Prostate gland (tissue), 2 donors: Measurements from ENCODE around the gene NR6A1. TPM values are rescaled to one million over a fixed set of nuclear protein-coding genes. Genes with fewer than 3 reads are reported as not detected.

Experiments
- DNase-seq: peaks from one replicate; pipeline ENCODE4 v3.0.0-alpha.2; 2019; ENCODE audit warnings: low spot score
- H3K27ac ChIP-seq, 2 donors: fragments of 200-600 bp; sonication (generic); 2 replicates each; pipeline ENCODE4 v1.5.1; 2017 to 2019
- H3K27me3 ChIP-seq: fragments of 200-600 bp; sonication (generic); replicated peaks from 2 replicates; pipeline ENCODE4 v1.5.1; 2019; ENCODE audit not compliant: insufficient read depth
- H3K36me3 ChIP-seq, 2 donors: fragments of 200-600 bp; sonication (generic); 1 replicate in 1 of 2; 2 replicates in 1 of 2; pipeline versions ENCODE4 v1.5.1 to v1.8.1; 2017 to 2019
- H3K4me1 ChIP-seq: fragments of 200-600 bp; sonication (generic); replicated peaks from 2 replicates; pipeline ENCODE4 v1.5.1; 2019
- H3K4me3 ChIP-seq, 2 donors: fragments of 200-600 bp; sonication (generic); 2 replicates each; pipeline ENCODE4 v1.5.1; 2017 to 2019
- H3K9me3 ChIP-seq: fragments of 200-600 bp; sonication (generic); 2 replicates; pipeline ENCODE4 v1.5.1; 2017
- POLR2A ChIP-seq: fragments of 450-650 bp; IDR thresholded peaks from one replicate; pipeline ENCODE4 v1.6.1; 2016; ENCODE audit warnings: antibody characterized with exemption, mild to moderate bottlenecking
- POLR2AphosphoS5 ChIP-seq: sonication (generic); formaldehyde crosslinking; IDR thresholded peaks from one replicate; pipeline ENCODE4 v1.6.1; 2017; ENCODE audit warnings: antibody characterized with exemption
- WGBS: methylation state at CpG from one replicate; pipeline ENCODE4 v1.1.5; 2018; 5-methylcytosine and 5-hydroxymethylcytosine counted together
- intact Hi-C: fragments of 100-400 bp; cut with DNase I; formaldehyde crosslinking; loops from one replicate; pipeline ENCODE4 v1.14.2; 2022
- total RNA-seq, 2 donors: library from RNA; depleted of rRNA; stranded (reverse); fragments of >200 nt; gene quantifications; one replicate each; pipeline ENCODE4 v1.1.0, GENCODE V29; 2016
- TF ChIP-seq, protein P1 (sequence below), 4 experiments: fragments of 200-600 bp in 2 of 4; fragments of 450-650 bp in 2 of 4; sonication (generic) in 2 of 4; IDR thresholded peaks; 1 replicate in 3 of 4; 2 replicates in 1 of 4; pipeline ENCODE4 v1.5.1; 2016 to 2019; ENCODE audit warnings: antibody characterized with exemption in 4 of 4, mild to moderate bottlenecking in 2 of 4, moderate library complexity in 2 of 4

Gene NR6A1
- total RNA-seq, 2 donors from 2014 or later: 1.3 to 53.7 TPM

DNA sequence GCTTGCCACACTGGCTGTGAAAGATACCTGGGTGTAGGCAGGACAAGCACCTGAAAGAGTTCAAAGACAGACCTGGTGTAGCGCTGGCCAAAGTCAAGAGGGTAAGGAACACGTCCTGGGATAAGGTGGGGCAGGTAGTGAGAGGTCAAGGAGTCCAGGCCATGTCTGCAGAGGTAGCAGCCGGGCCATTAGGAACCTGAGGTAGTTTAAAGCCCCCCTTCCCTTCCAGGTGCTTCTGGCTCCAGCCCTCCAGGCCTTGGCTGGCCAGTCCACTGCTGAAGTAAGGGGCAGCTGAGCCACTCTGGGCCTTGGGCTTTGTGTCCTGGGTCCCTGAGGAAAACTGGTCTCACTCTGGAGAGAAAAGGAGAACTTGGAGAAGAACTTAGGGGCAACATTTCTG lies 250.0 kb downstream of the NR6A1 start:
- WGBS: 95% methylated on average over 3 of the region's 3 CpGs
- no peak overlapping the region for H3K4me3 ChIP-seq
- no peaks in the 10 kb centered on the region for H3K9me3 ChIP-seq
- no peaks in the 10 kb centered on the region for H3K27me3 ChIP-seq
- DNase-seq: no peak
- TF ChIP-seq POLR2AphosphoS5: no peak
- TF ChIP-seq, protein P1, sequence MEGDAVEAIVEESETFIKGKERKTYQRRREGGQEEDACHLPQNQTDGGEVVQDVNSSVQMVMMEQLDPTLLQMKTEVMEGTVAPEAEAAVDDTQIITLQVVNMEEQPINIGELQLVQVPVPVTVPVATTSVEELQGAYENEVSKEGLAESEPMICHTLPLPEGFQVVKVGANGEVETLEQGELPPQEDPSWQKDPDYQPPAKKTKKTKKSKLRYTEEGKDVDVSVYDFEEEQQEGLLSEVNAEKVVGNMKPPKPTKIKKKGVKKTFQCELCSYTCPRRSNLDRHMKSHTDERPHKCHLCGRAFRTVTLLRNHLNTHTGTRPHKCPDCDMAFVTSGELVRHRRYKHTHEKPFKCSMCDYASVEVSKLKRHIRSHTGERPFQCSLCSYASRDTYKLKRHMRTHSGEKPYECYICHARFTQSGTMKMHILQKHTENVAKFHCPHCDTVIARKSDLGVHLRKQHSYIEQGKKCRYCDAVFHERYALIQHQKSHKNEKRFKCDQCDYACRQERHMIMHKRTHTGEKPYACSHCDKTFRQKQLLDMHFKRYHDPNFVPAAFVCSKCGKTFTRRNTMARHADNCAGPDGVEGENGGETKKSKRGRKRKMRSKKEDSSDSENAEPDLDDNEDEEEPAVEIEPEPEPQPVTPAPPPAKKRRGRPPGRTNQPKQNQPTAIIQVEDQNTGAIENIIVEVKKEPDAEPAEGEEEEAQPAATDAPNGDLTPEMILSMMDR (IDR thresholded peaks at IDR 0.05): no peak
- no peak for TF ChIP-seq POLR2A
- no peaks in the 10 kb centered on the region for H3K36me3 ChIP-seq
- no peaks in the 10 kb centered on the region for H3K4me1 ChIP-seq
- no peak overlapping the region for H3K27ac ChIP-seq
- intact Hi-C loops: no loop called here

DNA sequence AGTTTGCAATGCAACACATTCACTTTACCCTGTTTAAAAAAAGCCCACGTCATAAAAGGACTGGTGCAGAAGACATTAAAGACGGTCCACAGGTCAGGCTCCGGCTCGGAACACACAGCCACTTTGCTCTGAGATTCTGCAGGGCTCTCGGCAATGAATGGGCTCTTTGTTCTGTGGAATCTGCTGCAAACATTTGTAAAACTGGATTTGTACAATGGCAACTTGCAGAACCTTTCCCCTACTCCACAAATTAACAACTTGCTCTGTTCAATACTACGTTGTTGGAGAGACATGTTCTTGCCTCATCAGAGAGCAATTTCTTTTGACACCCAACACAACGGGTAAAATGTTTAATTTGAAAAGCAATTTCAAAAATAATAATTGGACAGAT lies 250.9 kb downstream of the NR6A1 start:
- intact Hi-C loops: no loop called here
- Histone ChIP-seq H3K4me3 (no peak overlapping the region), H3K9me3 (no peaks in the 10 kb centered on the region), H3K27me3 (no peaks in the 10 kb centered on the region), H3K27ac (no peak overlapping the region), H3K36me3 (no peaks in the 10 kb centered on the region), H3K4me1 (no peaks in the 10 kb centered on the region)
- 70% methylated on average over 7 of the region's 7 CpGs for WGBS
- TF ChIP-seq POLR2A (no peak), POLR2AphosphoS5 (no peak)
- TF ChIP-seq, protein P1 (IDR thresholded peaks at IDR 0.05): no peak
- DNase-seq: no peak

DNA sequence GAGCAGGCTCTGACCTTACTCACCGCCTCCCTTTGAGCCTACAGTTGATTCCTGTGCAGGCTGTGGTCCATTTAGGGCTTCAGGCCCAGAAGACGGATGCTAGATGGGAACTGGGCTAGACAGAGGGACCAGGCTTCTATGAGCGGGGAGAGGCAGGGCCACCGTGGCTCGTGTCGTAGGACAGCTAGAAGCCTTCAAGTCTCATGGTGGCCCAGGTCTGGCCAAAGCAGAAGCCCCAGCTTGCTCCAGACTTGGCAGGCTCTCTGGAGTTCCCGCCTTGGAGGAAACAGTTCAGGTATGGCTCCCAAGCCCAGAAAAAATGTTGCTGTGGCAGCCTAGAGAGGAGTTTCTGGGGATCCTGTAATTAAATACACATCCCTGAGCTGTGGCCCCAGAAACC lies 253.0 kb downstream of the NR6A1 start:
- Histone ChIP-seq H3K4me1 (no peaks in the 10 kb centered on the region), H3K27me3 (no peaks in the 10 kb centered on the region), H3K36me3 (no peaks in the 10 kb centered on the region), H3K27ac (no peak overlapping the region), H3K9me3 (no peaks in the 10 kb centered on the region), H3K4me3 (no peak overlapping the region)
- intact Hi-C loops: no loop called here
- no peak for DNase-seq
- TF ChIP-seq POLR2A: no peak
- TF ChIP-seq, protein P1 (IDR thresholded peaks at IDR 0.05): no peak
- no peak for TF ChIP-seq POLR2AphosphoS5
- WGBS: 98% methylated on average over 7 of the region's 7 CpGs

DNA sequence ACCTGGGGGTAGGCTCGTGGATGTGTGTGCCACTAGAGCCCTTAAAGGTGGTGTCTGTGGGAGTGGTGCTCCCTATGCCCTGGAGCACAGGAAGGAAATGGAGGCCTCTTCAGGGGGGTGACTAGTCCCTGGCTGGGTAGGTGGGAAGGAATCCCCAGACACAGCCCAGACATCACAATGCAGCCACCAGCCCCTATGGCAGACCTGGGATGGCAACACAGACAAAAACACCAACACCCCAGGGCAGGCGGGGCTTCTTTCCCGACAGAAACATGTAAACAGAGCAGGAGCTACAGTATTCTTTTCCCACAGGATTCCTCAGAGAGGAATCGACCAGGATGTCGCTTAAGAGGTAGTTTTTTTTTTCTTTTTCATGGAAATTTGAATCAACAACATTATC lies 253.5 kb downstream of the NR6A1 start:
- TF ChIP-seq, protein P1 (IDR thresholded peaks at IDR 0.05): no peak
- TF ChIP-seq POLR2AphosphoS5: no peak
- TF ChIP-seq POLR2A: no peak
- no peaks in the 10 kb centered on the region for H3K9me3 ChIP-seq
- DNase-seq: no peak
- no peak overlapping the region for H3K27ac ChIP-seq
- WGBS: 85% methylated on average over 5 of the region's 5 CpGs
- H3K36me3 ChIP-seq: no peaks in the 10 kb centered on the region
- no peaks in the 10 kb centered on the region for H3K4me1 ChIP-seq
- H3K4me3 ChIP-seq: no peak overlapping the region
- no peaks in the 10 kb centered on the region for H3K27me3 ChIP-seq
- intact Hi-C loops: no loop called here

DNA sequence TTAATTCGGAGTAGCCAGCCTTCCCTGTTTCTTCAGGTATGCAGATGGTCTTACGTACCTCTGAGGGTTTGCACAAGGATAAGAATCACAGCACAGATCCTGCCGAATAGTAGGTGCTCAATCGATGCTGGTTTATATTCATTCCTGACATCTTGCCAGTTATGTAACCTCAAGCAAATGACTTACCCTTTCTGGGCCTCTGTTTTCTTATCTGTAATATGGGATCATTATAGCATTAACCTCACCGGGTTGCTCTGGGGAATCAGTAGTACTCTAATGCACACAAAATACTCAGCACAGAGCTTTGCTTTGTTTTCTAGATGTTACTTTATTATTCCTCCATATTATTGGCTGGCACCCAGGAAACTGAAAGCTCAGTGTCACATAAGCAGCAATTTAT lies 256.2 kb downstream of the NR6A1 start:
- Histone ChIP-seq H3K4me1 (no peaks in the 10 kb centered on the region), H3K36me3 (no peaks in the 10 kb centered on the region), H3K27me3 (no peaks in the 10 kb centered on the region), H3K9me3 (no peaks in the 10 kb centered on the region), H3K4me3 (no peak overlapping the region), H3K27ac (no peak overlapping the region)
- intact Hi-C loops: no loop called here
- WGBS: 78% methylated on average over 5 of the region's 5 CpGs
- DNase-seq: no peak
- TF ChIP-seq POLR2AphosphoS5: no peak
- TF ChIP-seq, protein P1 (IDR thresholded peaks at IDR 0.05): no peak
- no peak for TF ChIP-seq POLR2A
